Neuronal stem cell (in vitro differentiated cells): ENCODE data around the gene RABL3.
A peak's percentile ranks its signal among the peaks of the same experiment; 100 is the strongest.

Experiments used
- DNase-seq: peaks from one replicate; pipeline ENCODE4 v3.0.0-alpha.2; 2013; ENCODE audit warnings: low spot score
- H2AFZ ChIP-seq: one replicate; pipeline ENCODE4 v1.6.1; 2013; ENCODE audit warnings: mild to moderate bottlenecking, low read length, inconsistent platforms
- H2AK5ac ChIP-seq: 2 replicates; pipeline ENCODE4 v1.6.1; 2013; ENCODE audit warnings: low read depth, mild to moderate bottlenecking, inconsistent platforms, low read length, moderate library complexity, mixed read lengths
- H2BK120ac ChIP-seq: 2 replicates; pipeline ENCODE4 v1.6.1; 2013; ENCODE audit warnings: low read depth, mild to moderate bottlenecking, inconsistent platforms, low read length, moderate library complexity, mixed read lengths
- H2BK12ac ChIP-seq: one replicate; pipeline ENCODE4 v1.6.1; 2013; ENCODE audit warnings: low read length, inconsistent platforms
- H2BK15ac ChIP-seq: 2 replicates; pipeline ENCODE4 v1.6.1; 2013; ENCODE audit warnings: mild to moderate bottlenecking, low read length, inconsistent platforms, mixed read lengths
- H2BK5ac ChIP-seq: one replicate; pipeline ENCODE4 v1.6.1; 2013; ENCODE audit warnings: inconsistent platforms, mild to moderate bottlenecking, low read length, moderate library complexity
- H3K14ac ChIP-seq: one replicate; pipeline ENCODE4 v1.6.1; 2013; ENCODE audit warnings: low read length, inconsistent platforms
- H3K18ac ChIP-seq: 2 replicates; pipeline ENCODE4 v1.6.1; 2013; ENCODE audit warnings: low read length, inconsistent platforms
- H3K23ac ChIP-seq: 2 replicates; pipeline ENCODE4 v1.6.1; 2013; ENCODE audit warnings: low read depth, mild to moderate bottlenecking, mixed read lengths, low read length, inconsistent platforms; ENCODE audit not compliant: poor library complexity
- H3K27ac ChIP-seq: replicated peaks from 3 replicates; pipeline ENCODE4 v1.5.1; 2013; ENCODE audit warnings: low read length, inconsistent platforms
- H3K27me3 ChIP-seq, 3 experiments: 2 replicates each; pipeline ENCODE4 v1.6.1; 2013; ENCODE audit warnings: low read length in 3 of 3, mild to moderate bottlenecking in 2 of 3, inconsistent platforms in 1 of 3, low read depth in 1 of 3, mixed read lengths in 1 of 3, moderate library complexity in 1 of 3; ENCODE audit not compliant: control insufficient read depth in 3 of 3, insufficient read depth in 3 of 3
- H3K36me3 ChIP-seq, 2 donors: replicated peaks in 1 of 2; 2 replicates each; pipeline ENCODE4 v1.6.1; 2013; ENCODE audit warnings: low read length in 2 of 2; ENCODE audit not compliant: control insufficient read depth in 2 of 2, insufficient read depth in 2 of 2
- H3K4ac ChIP-seq: 2 replicates; pipeline ENCODE4 v1.6.1; 2013; ENCODE audit warnings: inconsistent platforms, mild to moderate bottlenecking, low read length, moderate library complexity
- H3K4me1 ChIP-seq, 2 donors: 1 replicate in 1 of 2; 2 replicates in 1 of 2; pipeline ENCODE4 v1.6.1; 2013; ENCODE audit warnings: low read length in 2 of 2, low read depth in 1 of 2; ENCODE audit not compliant: control insufficient read depth in 2 of 2, insufficient read depth in 1 of 2
- H3K4me2 ChIP-seq: one replicate; pipeline ENCODE4 v1.6.1; 2013; ENCODE audit warnings: mild to moderate bottlenecking, low read length, inconsistent platforms; ENCODE audit not compliant: insufficient read depth, poor library complexity, severe bottlenecking
- H3K4me3 ChIP-seq, 2 donors: 2 replicates each; pipeline ENCODE4 v1.5.1; 2013; ENCODE audit warnings: low read length in 2 of 2, mild to moderate bottlenecking in 2 of 2, inconsistent platforms in 1 of 2, moderate library complexity in 1 of 2
- H3K79me1 ChIP-seq: one replicate; pipeline ENCODE4 v1.6.1; 2013; ENCODE audit warnings: low read depth, mild to moderate bottlenecking, inconsistent platforms, low read length, moderate library complexity
- H3K9ac ChIP-seq: one replicate; pipeline ENCODE4 v1.6.1; 2013; ENCODE audit warnings: mild to moderate bottlenecking, low read depth, low read length, inconsistent platforms; ENCODE audit not compliant: poor library complexity
- H3K9me3 ChIP-seq, 2 donors: replicated peaks in 1 of 2; 2 replicates each; pipeline versions ENCODE3 to v1.6.1; 2013; ENCODE audit warnings: low read length in 2 of 2, mild to moderate bottlenecking in 2 of 2, inconsistent platforms in 1 of 2, low read depth in 1 of 2, mixed read lengths in 1 of 2, moderate library complexity in 1 of 2; ENCODE audit not compliant: control insufficient read depth in 2 of 2, insufficient read depth in 1 of 2
- H4K8ac ChIP-seq: one replicate; pipeline ENCODE4 v1.6.1; 2013; ENCODE audit warnings: low read depth, mild to moderate bottlenecking, inconsistent platforms, low read length, moderate library complexity
- H4K91ac ChIP-seq: one replicate; pipeline ENCODE4 v1.6.1; 2013; ENCODE audit warnings: low read length, low read depth, mild to moderate bottlenecking, inconsistent platforms; ENCODE audit not compliant: poor library complexity
- WGBS, 2 donors: extraction: QIAGEN DNeasy Blood & Tissue Kit; methylation state at CpG; one replicate each; pipeline ENCODE4 v1.1.7; 2013; ENCODE audit warnings: missing lambda C conversion rate in 2 of 2, mixed read lengths in 1 of 2; ENCODE audit not compliant: insufficient read length in 2 of 2, insufficient replicate concordance in 1 of 2; ENCODE audit errors: extremely low coverage in 2 of 2; 5-methylcytosine and 5-hydroxymethylcytosine counted together

The RABL3 gene

DNA sequence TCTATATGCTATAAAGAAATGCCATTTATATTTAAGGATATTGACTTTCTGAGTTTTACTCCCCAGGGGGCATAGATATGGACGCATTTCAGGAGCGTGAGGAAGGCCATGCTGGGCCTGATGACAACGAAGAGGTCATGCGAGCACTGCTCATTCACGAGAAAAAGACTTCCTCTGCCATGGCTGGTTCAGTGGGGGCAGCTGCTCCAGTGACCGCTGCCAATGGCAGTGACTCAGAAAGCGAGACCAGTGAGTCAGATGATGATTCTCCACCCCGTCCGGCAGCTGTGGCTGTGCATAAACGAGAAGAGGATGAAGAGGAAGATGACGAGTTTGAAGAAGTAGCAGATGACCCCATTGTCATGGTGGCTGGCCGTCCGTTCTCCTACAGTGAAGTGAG is 38.7 kb upstream of the RABL3 start:
- Histone ChIP-seq H3K18ac (no peak overlapping the region), H3K79me1 (no peaks in the 10 kb centered on the region), H3K9me3 (no peaks in the 10 kb centered on the region), H3K4me2 (no peak overlapping the region), H3K9ac (no peak overlapping the region), H3K4me1 (no peaks in the 10 kb centered on the region), H3K4ac (no peak overlapping the region), H2AFZ (no peak overlapping the region), H4K91ac (no peak overlapping the region), H3K36me3 (peaks cover 8 to 60% of the 10 kb centered on the region in 2 donors), H3K14ac (no peak overlapping the region), H4K8ac (no peak overlapping the region), H3K27me3 (no peaks in the 10 kb centered on the region), H3K23ac (no peak overlapping the region), H2AK5ac (no peak overlapping the region), H2BK5ac (no peak overlapping the region), H2BK12ac (no peak overlapping the region), H3K4me3 (peak overlapping the region in 1 of 2 donors; percentile 20), H3K27ac (no peak overlapping the region), H2BK120ac (no peak overlapping the region), H2BK15ac (no peak overlapping the region)
- no peak for DNase-seq
- WGBS, 2 donors = no CpG with 5 or more reads among the region's 13 CpGs

DNA sequence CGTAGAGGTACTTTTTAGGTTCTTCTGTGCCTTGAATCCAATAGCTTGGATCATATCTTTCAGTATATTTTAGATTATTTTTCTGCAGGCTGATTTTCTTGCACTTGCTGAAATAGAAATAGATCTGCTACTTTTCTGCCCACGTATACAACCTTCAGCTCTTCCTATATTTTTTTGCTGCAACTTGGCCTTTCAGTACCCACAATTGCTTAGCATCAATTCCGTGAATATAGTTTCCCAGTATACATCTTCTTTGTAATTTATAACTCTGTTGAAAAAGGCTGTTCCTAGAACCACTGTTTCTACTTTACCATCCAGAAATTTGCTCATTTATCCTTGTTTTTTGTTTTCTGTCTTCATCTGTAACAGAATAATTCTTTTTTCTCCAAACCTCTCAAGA is 36.5 kb upstream of the RABL3 start:
- no peak for DNase-seq
- H2BK5ac ChIP-seq = no peak overlapping the region
- H3K4ac ChIP-seq = no peak overlapping the region
- H4K91ac ChIP-seq = no peak overlapping the region
- no peaks in the 10 kb centered on the region for H3K9me3 ChIP-seq
- H2BK120ac ChIP-seq = no peak overlapping the region
- H2AFZ ChIP-seq = no peak overlapping the region
- H3K27me3 ChIP-seq = no peaks in the 10 kb centered on the region
- H2BK12ac ChIP-seq = no peak overlapping the region
- no peak overlapping the region for H2BK15ac ChIP-seq
- no peak overlapping the region for H3K27ac ChIP-seq
- no peak overlapping the region for H3K18ac ChIP-seq
- H3K4me2 ChIP-seq = no peak overlapping the region
- no peak overlapping the region for H3K23ac ChIP-seq
- no peaks in the 10 kb centered on the region for H3K4me1 ChIP-seq
- WGBS, 2 donors = no CpG with 5 or more reads among the region's 3 CpGs
- no peak overlapping the region for H3K14ac ChIP-seq
- H3K36me3 ChIP-seq = peaks cover 8 to 79% of the 10 kb centered on the region in 2 donors
- no peaks in the 10 kb centered on the region for H3K79me1 ChIP-seq
- H2AK5ac ChIP-seq = no peak overlapping the region
- no peak overlapping the region for H3K9ac ChIP-seq
- no peak overlapping the region for H3K4me3 ChIP-seq
- H4K8ac ChIP-seq = no peak overlapping the region

GRCh38 chr3:120775411-120775810 is 33.1 kb upstream of the RABL3 start:
- H3K23ac ChIP-seq = no peak overlapping the region
- H2BK5ac ChIP-seq = no peak overlapping the region
- no peak overlapping the region for H2BK15ac ChIP-seq
- H2AK5ac ChIP-seq = no peak overlapping the region
- H4K8ac ChIP-seq = no peak overlapping the region
- H2BK120ac ChIP-seq = no peak overlapping the region
- no peak overlapping the region for H3K4me2 ChIP-seq
- H3K79me1 ChIP-seq = no peaks in the 10 kb centered on the region
- H4K91ac ChIP-seq = no peak overlapping the region
- no peak for DNase-seq
- H3K4ac ChIP-seq = no peak overlapping the region
- H3K27ac ChIP-seq = no peak overlapping the region
- WGBS, 2 donors = no CpG with 5 or more reads among the region's 4 CpGs
- no peaks in the 10 kb centered on the region for H3K27me3 ChIP-seq
- H3K14ac ChIP-seq = no peak overlapping the region
- no peak overlapping the region for H3K18ac ChIP-seq
- H3K4me1 ChIP-seq = no peaks in the 10 kb centered on the region
- no peak overlapping the region for H2AFZ ChIP-seq
- H3K9ac ChIP-seq = no peak overlapping the region
- peaks cover 7 to 85% of the 10 kb centered on the region in 2 donors for H3K36me3 ChIP-seq
- no peak overlapping the region for H3K4me3 ChIP-seq
- H2BK12ac ChIP-seq = no peak overlapping the region
- H3K9me3 ChIP-seq = no peaks in the 10 kb centered on the region

GRCh38 chr3:120773932-120774331 is 31.6 kb upstream of the RABL3 start:
- Histone ChIP-seq H3K23ac (no peak overlapping the region), H2BK120ac (no peak overlapping the region), H3K36me3 (peaks cover 7 to 81% of the 10 kb centered on the region in 2 donors), H4K8ac (no peak overlapping the region), H3K9ac (no peak overlapping the region), H2BK5ac (no peak overlapping the region), H3K9me3 (no peaks in the 10 kb centered on the region), H2AFZ (no peak overlapping the region), H3K4me3 (no peak overlapping the region), H2AK5ac (no peak overlapping the region), H3K14ac (no peak overlapping the region), H4K91ac (no peak overlapping the region), H2BK12ac (no peak overlapping the region), H3K4ac (no peak overlapping the region), H3K79me1 (no peaks in the 10 kb centered on the region), H3K27ac (no peak overlapping the region), H3K18ac (no peak overlapping the region), H3K4me2 (no peak overlapping the region), H3K27me3 (no peaks in the 10 kb centered on the region), H2BK15ac (no peak overlapping the region), H3K4me1 (no peaks in the 10 kb centered on the region)
- no peak for DNase-seq
